ENCODE measurements around the gene KRTDAP.
"Not testable (repeated sequence)": the region's sequence is repeated elsewhere in the genome, so short reads cannot be mapped to it uniquely, and the experiment has no call there.

Gene KRTDAP

DNA sequence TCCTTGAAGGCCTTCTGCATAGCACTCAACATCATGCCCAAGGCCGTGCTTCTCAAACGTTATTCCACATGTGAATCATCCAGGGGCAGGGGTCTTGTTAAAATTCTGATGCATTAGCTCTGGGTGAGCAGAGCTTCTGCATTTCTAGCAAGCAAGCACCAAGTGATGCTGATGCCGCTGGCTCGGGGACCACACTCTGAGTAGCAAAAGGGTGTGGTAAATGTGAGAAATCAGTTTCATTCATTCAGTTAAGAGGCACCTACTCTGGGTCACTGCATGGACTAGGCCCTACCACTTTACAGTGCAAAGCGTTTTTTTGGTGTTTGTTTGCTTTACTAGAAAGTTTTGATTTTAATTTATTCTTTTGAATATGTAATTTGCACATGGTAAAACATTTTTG, 7.2 kb downstream of the KRTDAP start:
- DNase-seq, result no peak

- no peak for DNase-seq
Measured at GRCh38 chr19:35478794-35479677, 11.2 kb downstream of the KRTDAP start.

GRCh38 chr19:35476149-35476548, 14.1 kb downstream of the KRTDAP start:
- no peak for DNase-seq

DNA sequence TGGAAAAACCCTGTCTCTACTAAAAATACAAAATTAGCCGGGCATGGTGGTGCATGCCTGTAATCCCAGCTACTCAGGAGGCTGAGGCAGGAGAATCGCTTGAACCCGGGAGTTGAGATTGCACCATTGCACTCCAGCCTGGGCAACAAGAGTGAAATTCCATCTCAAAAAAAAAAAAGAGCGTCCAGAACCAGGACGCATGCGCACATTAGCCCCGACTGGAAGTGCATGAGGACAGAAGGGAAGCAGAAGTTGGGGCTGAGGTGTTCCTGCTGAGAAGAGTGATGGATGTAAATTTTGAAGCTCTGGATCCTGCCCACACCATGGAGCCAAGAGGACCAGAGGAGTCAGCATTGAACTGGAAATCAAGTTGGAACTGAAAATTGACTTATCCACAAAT, 15.7 kb downstream of the KRTDAP start:
- DNase-seq, result not testable (repeated sequence)

GRCh38 chr19:35474104-35474503, 16.2 kb downstream of the KRTDAP start:
- no peak for DNase-seq

DNA sequence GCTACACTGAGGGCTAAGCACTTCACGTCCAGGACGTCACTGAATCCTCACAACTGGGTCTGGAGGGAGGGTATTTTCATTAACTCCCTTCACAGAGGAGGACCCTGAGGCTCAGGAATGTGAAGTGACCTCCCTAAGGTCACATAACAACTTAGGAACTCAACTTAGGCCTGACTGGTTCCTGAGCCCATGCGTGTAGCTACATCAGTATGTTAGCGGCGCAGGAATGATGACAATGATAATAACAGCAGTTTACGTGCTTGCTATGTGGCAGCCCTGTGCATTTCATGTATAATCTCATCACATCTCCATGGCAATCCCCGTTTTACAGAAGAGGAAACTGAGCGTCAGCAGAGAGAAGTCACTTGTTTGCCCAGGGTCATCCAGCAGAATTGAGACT, 18.3 kb downstream of the KRTDAP start:
- DNase-seq, result no peak

DNA sequence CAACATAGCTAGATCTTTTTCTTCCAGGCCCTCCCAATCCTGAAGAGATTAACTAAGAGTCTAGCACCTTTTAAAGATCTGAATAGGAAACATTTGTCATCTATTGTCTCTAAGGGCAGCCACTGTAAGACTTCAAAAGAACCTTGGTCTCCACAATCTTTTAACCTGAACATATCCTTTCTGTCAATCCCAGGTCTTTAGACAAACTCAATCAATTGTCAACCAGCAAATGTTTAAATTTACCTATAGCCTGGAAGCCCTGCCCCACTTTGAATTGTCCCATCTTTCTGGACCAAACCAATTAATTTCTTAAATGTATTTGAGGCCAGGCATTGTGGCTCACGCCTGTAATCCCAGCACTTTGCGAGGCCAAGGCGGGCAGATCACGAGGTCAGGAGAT, 19.2 kb downstream of the KRTDAP start:
- not testable (repeated sequence) for DNase-seq

DNA sequence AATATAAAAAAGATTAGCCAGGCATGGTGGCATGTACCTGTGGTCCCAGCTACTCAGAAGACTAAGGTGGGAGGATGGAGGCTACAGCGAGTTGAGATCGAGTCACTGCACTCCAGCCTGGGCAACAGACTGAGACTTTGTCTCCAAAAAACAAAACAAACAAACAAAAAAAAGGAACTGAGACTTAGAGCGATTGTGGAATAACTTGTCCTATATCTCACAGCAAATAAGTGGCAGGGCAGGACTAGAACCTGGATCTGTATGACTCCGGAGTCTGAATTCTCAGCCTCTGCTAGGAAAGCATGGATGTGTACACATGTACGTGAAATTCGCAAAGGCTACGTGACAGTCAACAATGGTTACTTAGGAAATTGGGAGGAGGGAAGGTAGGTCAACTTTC, 20.1 kb downstream of the KRTDAP start:
- no peak for DNase-seq

DNA sequence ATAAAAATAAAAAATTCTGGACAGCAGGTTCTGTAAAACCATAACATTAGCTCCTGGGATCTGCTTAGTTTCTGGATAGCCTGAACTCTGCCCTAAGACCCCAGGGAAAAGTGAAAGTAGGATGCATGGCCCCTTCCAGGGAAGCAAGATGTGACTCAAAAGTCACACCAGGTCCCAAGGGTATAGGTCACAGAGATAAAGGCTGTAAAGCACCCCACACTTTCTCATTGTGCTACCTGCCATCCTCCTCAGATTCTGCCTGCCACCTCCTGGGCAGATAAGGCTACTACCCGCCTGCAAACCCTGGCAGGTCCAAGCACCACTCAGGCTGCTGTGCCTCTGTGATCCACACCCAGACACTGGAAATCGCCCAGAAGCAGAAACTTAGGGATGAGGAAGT, 21.6 kb downstream of the KRTDAP start:
- peak; percentile 77 for DNase-seq

DNA sequence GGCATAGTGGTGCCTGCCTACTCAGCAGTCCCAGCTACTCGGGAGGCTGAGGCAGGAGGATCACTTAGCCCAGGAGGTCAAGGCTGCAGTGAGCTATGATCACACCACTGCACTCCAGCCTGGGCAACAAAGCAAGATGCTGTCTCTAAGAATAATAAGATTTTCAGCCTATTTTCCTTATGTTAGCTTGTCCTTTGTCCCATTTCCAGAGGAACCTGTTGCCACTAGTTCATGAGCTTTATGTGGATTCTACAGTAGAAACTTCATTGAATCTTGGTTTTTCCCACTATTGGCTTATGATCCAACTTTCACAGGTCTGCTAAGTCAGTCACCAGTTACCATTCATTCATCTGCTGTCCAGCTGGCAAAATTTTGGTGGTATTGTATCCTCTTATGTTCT, 24.0 kb downstream of the KRTDAP start:
- no peak for DNase-seq

DNA sequence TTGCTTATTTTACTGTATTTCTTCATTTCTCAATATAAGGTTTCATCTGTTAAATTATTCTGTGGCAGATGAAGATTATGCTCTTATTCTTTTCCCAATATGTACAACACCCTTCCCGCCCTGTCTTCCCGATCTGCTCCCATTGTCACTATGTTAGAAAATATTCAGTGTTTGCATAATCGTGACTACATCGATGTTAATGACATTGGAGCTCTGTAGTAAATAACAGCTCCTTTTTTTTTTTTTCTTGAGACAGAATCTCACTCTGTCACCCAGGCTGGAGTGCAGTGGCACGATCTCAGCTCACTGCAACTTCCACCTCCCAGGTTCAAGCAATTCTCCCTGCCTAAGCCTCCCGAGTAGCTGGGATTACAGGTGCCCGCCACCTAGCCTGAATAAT, 27.3 kb downstream of the KRTDAP start:
- not testable (repeated sequence) for DNase-seq

GRCh38 chr19:35462476-35462953, 27.7 kb downstream of the KRTDAP start:
- peak; percentile 71 for DNase-seq

DNA sequence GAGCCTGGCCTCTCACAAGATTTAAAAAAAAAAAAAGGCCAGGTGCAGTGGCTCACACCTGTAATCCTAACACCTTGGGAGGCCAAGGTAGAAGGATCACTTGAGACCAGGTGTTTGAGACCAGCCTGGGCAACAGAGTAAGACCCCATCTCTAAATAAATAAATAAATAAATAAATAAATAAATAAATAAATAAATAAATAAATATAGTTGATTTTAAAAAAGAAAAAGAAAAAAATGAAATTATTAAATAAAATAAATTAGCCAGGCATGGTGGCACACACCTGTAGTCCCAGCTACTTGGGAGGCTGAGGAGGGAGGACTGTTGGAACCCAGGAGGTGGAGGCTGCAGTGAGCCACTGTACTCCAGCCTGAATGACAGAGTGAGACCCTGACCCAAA, 28.5 kb downstream of the KRTDAP start:
- not testable (repeated sequence) for DNase-seq

- DNase-seq, result no peak
Measured at GRCh38 chr19:35461060-35461459, 29.2 kb downstream of the KRTDAP start.

- peak; percentile 55 for DNase-seq
Measured at GRCh38 chr19:35460608-35461007, 29.7 kb downstream of the KRTDAP start.

DNA sequence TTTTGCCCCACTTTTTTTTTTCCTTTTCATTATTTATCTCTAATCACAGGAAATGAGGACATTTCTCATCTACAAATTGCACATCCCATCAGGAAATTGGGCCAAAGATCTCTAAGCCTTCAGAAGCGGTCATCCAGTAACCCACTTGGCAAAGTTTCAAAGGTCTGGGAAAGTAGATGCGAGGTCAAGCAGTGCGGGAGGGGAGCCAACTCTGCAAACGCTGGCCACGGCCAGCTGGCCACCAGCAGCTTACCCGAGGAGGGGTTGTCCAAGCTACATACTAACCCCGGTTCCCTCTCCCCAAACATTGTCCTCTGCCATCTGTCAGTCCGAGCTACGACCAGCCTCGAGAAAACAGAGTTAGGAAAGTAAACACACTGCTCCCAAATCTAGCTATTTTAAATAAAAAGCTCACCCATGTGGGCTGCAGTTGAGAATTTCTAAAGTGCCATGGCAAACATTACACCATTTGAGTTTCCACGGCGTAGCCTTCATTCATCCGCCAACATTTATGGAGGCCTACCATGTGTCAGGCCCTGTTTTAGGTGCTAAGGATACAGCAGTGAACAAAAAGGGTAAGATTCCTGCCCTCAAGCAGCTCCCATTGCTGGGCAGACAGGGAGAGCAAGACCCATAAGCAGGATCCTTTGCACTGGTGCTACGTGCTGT, 30.7 kb downstream of the KRTDAP start:
- DNase-seq, result no peak

GRCh38 chr19:35458731-35459391, 31.4 kb downstream of the KRTDAP start:
- peak; percentile 51 for DNase-seq

- no peak for DNase-seq
Measured at GRCh38 chr19:35458192-35458591, 32.1 kb downstream of the KRTDAP start.

GRCh38 chr19:35457173-35457572, 33.1 kb downstream of the KRTDAP start:
- DNase-seq, result no peak

DNA sequence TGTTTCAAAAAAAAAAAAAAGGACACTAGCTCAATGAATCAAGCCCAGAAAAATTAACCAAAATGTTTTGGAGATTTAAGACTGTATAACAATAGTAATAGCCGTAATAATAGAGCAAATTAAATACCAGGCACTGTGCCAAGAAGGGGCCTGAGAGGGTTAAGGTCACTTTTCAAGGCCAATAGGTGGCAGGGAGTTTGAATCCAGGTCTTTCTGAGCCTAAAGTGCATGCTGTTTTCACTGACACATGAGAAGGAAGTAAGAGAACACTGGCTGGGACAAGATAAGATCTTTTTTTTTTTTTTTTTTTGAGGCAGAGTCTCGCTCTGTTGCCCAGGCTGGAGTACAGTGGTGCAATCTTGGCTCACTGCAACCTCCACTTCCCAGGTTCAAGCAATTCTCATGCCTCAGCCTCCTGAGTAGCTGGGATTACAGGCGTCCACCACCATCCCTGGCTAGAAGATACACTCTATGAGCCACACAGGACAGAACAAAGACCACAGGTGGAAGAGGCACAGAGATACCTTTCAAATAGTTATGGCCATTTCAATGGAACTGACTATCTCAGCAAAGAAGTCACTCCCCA, 34.6 kb downstream of the KRTDAP start:
- no peak for DNase-seq

GRCh38 chr19:35454663-35455062, 35.6 kb downstream of the KRTDAP start:
- no peak for DNase-seq

DNA sequence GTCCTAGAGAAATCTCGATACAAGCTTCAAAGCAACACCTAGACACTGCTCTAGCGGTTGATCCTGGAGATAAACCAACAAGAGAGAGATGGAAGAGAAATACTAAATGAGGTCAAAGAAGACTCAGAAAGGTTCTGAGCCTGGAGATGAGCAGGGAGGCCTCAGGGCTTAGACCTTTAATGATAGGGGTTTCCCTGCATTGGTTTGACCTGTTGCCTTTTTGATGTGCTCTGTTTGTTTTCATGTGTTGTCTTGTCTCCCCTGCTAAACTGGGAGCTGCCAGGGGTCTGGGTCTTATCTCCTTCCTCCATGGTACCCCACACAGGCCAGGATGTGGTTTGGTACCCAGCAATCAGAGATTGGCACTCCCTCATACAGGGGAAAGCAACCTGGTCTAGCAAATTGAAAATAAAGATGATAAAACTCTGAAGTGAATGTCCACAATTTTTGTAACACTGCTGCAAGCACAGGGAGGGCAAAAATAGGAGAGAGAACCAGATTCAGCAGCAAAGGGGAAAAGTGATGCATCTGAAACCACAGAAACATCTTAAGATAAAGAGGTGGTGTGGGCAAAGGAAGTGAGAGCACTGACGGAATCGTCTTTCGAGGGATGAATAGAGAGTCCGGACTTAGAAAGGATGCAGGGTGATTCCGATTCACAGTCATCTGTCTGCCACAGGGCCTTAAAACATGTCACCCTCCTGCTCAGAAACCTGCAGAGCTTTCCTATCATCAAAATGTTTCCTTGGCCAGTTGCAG, 38.7 kb downstream of the KRTDAP start:
- no peak for DNase-seq
